CD4-positive, alpha-beta memory T cell (primary cell): ENCODE results near the gene PEX19. TPM values are rescaled to one million over a fixed set of nuclear protein-coding genes. Genes with fewer than 3 reads are reported as not detected.

Experiments used
- CTCF ChIA-PET: fragments of 350-600 bp; sonication (Branson Sonifier 250); formaldehyde crosslinking; loops from one replicate; lab custom pipeline; 2021; ENCODE audit warnings: inconsistent platforms; ENCODE audit not compliant: partially characterized antibody; lab: Charles Lee
- POLR2A ChIA-PET: fragments of 350-600 bp; sonication (Branson Sonifier 250); formaldehyde crosslinking; loops from one replicate; lab custom pipeline; 2021; ENCODE audit not compliant: partially characterized antibody; lab: Charles Lee
- DNase-seq, 5 donors: peaks; one replicate each; pipeline versions ENCODE4 v3.0.0 to v3.0.0-alpha.2; 2020 to 2022; ENCODE audit warnings: mixed read lengths in 1 of 5
- H3K27ac ChIP-seq: one replicate; pipeline ENCODE4 v1.7.0; 2013; ENCODE audit warnings: low read depth, low read length
- H3K27me3 ChIP-seq: 2 replicates; pipeline ENCODE4 v1.7.0; 2013; ENCODE audit warnings: mild to moderate bottlenecking, low read length, moderate library complexity; ENCODE audit not compliant: insufficient read depth
- H3K36me3 ChIP-seq: 2 replicates; pipeline ENCODE4 v1.7.0; 2013; ENCODE audit warnings: mild to moderate bottlenecking, low read length, moderate library complexity; ENCODE audit not compliant: insufficient read depth
- H3K4me1 ChIP-seq: 2 replicates; pipeline ENCODE4 v1.7.0; 2013; ENCODE audit warnings: mild to moderate bottlenecking, low read length, moderate library complexity; ENCODE audit not compliant: insufficient read depth
- H3K4me3 ChIP-seq, 2 donors: one replicate each; pipeline ENCODE4 v1.7.0; 2013; ENCODE audit warnings: low read length in 2 of 2, mild to moderate bottlenecking in 1 of 2
- H3K9me3 ChIP-seq, 2 donors: one replicate each; pipeline ENCODE4 v1.7.0; 2013; ENCODE audit warnings: low read length in 2 of 2, control low read depth in 1 of 2; ENCODE audit not compliant: control insufficient read depth in 1 of 2
- H3K27ac Mint-ChIP-seq, 7 donors: one replicate each; pipeline ENCODE4 v1.8.0; 2020 to 2021; ENCODE audit warnings: mixed read lengths in 7 of 7, mild to moderate bottlenecking in 6 of 7, inconsistent platforms in 3 of 7, moderate library complexity in 3 of 7
- H3K27me3 Mint-ChIP-seq, 2 donors: one replicate each; pipeline ENCODE4 v1.8.0; 2020 to 2021; ENCODE audit warnings: mixed read lengths in 2 of 2
- H3K36me3 Mint-ChIP-seq, 2 donors: one replicate each; pipeline ENCODE4 v1.8.0; 2020 to 2021; ENCODE audit warnings: mixed read lengths in 2 of 2, inconsistent platforms in 1 of 2, mild to moderate bottlenecking in 1 of 2
- H3K4me1 Mint-ChIP-seq, 4 donors: one replicate each; pipeline ENCODE4 v1.8.0; 2020 to 2021; ENCODE audit warnings: mixed read lengths in 4 of 4, mild to moderate bottlenecking in 1 of 4
- H3K4me3 Mint-ChIP-seq, 8 donors: one replicate each; pipeline ENCODE4 v1.8.0; 2020 to 2021; ENCODE audit warnings: mixed read lengths in 8 of 8, mild to moderate bottlenecking in 7 of 8, moderate library complexity in 6 of 8, inconsistent platforms in 3 of 8
- H3K9me3 Mint-ChIP-seq, 8 donors: one replicate each; pipeline ENCODE4 v1.8.0; 2020 to 2021; ENCODE audit warnings: mixed read lengths in 8 of 8, mild to moderate bottlenecking in 5 of 8, inconsistent platforms in 3 of 8, moderate library complexity in 1 of 8
- intact Hi-C: fragments of 100-400 bp; cut with micrococcal nuclease; formaldehyde crosslinking; loops from one replicate; pipeline ENCODE4 v1.15.1; 2023
- polyA plus RNA-seq, 2 donors: library from polyadenylated mRNA; unstranded; fragments of 300-500 nt; fragmentation: Illumina TruSeq; gene quantifications; one replicate each; pipeline ENCODE4 v1.2.3, GENCODE V29; 2021
- total RNA-seq, 2 experiments: library from RNA; stranded (reverse); gene quantifications; one replicate each; pipeline ENCODE4 v1.2.3, GENCODE V29; 2021

PEX19 gene
- total and polyA plus RNA-seq, 4 experiments from 2014 or later = 41.2 to 84.0 (median 57.0) TPM

DNA sequence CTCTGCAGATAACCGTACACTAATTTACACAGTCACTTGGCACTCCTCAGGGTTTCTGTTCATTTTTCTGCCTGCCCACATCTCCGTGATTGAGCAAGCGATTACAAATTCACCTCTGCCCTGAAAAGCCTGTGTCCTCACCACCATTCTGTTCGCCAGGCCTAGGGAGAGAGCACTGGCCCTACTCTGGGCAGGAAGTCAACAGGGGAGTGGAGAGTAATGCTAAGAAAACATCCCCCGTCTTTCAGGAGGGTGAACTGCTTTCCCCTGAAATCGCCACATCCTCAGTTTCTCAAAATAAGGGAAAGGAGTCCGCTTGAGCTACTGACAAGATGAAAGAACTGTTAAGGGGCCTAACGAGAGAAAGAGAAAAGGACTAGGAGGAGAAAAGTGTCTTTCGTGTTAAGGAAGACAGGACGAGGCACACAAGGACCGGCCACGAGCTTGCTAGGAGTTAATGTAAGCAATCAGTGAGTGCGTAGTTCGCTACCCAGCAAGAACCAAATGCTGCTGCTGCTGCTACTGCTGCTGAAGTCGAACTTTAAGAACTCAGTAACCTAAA is 632 bp downstream of the PEX19 start:
- CTCF ChIA-PET = interaction anchor here (1.0 to 2.7 kb wide), 9 partner anchors 9 to 94 kb away, joined by 3 to 12 read pairs (median 3); partner anchors contain the start of genes CASQ1 and DCAF8
- Mint-ChIP-seq H3K27ac (peak overlapping the region; percentile 71 to 99 (median 98)), H3K4me3 (peak overlapping the region; percentile 98 to 100 (median 99)), H3K27me3 (no peaks in the 10 kb centered on the region), H3K4me1 (peaks cover 20 to 44% (median 28%) of the 10 kb centered on the region in 4 donors), H3K36me3 (peaks cover 36 to 58% of the 10 kb centered on the region in 2 donors), H3K9me3 (no peaks in the 10 kb centered on the region)
- Histone ChIP-seq H3K36me3 (peaks cover 39% of the 10 kb centered on the region), H3K4me3 (peak overlapping the region; percentile 53 to 98), H3K27ac (peak overlapping the region; percentile 81), H3K9me3 (no peaks in the 10 kb centered on the region), H3K4me1 (peaks cover 24% of the 10 kb centered on the region), H3K27me3 (no peaks in the 10 kb centered on the region)
- peak in 1 of 5 donors; percentile 7 for DNase-seq
- POLR2A ChIA-PET = interaction anchor here (0.9 to 3.9 kb wide), 15 partner anchors 8 to 186 kb away, joined by 3 to 90 read pairs (median 5); partner anchors contain the start of genes DCAF8, IGSF8, NCSTN and PEA15
- intact Hi-C loops = no loop called here

DNA sequence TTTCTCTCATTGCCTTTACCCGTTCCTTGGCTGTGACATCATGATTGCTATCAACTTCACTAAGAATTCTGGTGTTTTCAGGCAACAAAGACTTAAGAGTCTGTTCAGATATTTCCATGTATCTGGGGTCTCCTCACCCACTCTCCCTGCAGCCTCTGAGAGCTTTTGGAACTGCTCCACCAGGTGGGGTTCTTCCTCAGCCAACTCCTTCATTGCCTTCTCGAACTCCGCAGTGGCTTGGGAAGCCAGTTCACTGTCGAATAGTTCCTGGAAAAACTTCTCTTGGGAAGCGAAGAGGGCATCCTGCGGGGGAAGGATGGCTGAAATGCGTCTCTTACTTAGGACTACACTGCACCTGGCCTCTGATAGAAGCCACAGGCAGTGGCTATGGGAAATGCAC is 2.1 kb downstream of the PEX19 start:
- ChIA-PET CTCF (no interaction called here), POLR2A (interaction anchor here (1.3 kb wide), 1 partner anchor 20 kb away, joined by 3 read pairs; the partner anchor contains the start of gene DCAF8)
- Mint-ChIP-seq H3K27ac (peak overlapping the region in 1 of 7 donors; percentile 35), H3K27me3 (no peaks in the 10 kb centered on the region), H3K4me3 (no peak overlapping the region), H3K9me3 (no peaks in the 10 kb centered on the region), H3K36me3 (peaks cover 43 to 63% of the 10 kb centered on the region in 2 donors), H3K4me1 (peaks cover 20 to 44% (median 28%) of the 10 kb centered on the region in 4 donors)
- Histone ChIP-seq H3K36me3 (peaks cover 51% of the 10 kb centered on the region), H3K27ac (no peak overlapping the region), H3K27me3 (no peaks in the 10 kb centered on the region), H3K9me3 (no peaks in the 10 kb centered on the region), H3K4me3 (no peak overlapping the region), H3K4me1 (peaks cover 24% of the 10 kb centered on the region)
- intact Hi-C loops = no loop called here
- DNase-seq = no peak

DNA sequence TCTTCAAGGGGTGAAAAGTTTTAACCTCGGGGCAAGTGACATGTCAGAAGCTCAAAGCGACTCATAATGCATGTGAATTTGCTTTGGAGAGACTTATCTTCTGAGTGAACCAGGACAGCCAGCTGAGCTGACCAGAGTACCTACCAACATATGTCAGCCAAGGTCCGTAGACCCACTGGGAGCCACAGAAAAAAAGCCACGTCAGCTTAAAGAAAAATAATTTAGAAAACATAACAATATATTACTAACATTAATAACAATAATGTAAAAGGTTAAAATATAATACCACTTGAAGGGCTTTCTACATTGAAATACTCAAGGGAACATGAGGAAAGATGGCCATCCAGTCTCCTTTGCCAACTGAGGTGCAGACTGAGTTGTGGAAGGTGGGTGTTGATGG is 6.9 kb downstream of the PEX19 start:
- Mint-ChIP-seq H3K4me3 (no peak overlapping the region), H3K27me3 (no peaks in the 10 kb centered on the region), H3K9me3 (no peaks in the 10 kb centered on the region), H3K27ac (no peak overlapping the region), H3K4me1 (peaks cover 0 to 13% (median 3%) of the 10 kb centered on the region in 4 donors), H3K36me3 (peaks cover 47 to 65% of the 10 kb centered on the region in 2 donors)
- H3K9me3 ChIP-seq = no peaks in the 10 kb centered on the region
- ChIA-PET POLR2A (interaction anchor here (0.9 to 10.3 kb wide), 2 partner anchors 13 to 16 kb away, joined by 3 to 66 read pairs; partner anchors contain the start of gene DCAF8), CTCF (interaction anchor here (1.1 to 5.0 kb wide), 3 partner anchors 11 to 169 kb away, joined by 3 to 28 read pairs (median 12); no protein-coding TSS in a partner anchor)
- no peak for DNase-seq
- H3K4me1 ChIP-seq = peaks cover 2% of the 10 kb centered on the region
- H3K27me3 ChIP-seq = no peaks in the 10 kb centered on the region
- H3K27ac ChIP-seq = no peak overlapping the region
- no peak overlapping the region for H3K4me3 ChIP-seq
- intact Hi-C loops = no loop called here
- peaks cover 62% of the 10 kb centered on the region for H3K36me3 ChIP-seq

DNA sequence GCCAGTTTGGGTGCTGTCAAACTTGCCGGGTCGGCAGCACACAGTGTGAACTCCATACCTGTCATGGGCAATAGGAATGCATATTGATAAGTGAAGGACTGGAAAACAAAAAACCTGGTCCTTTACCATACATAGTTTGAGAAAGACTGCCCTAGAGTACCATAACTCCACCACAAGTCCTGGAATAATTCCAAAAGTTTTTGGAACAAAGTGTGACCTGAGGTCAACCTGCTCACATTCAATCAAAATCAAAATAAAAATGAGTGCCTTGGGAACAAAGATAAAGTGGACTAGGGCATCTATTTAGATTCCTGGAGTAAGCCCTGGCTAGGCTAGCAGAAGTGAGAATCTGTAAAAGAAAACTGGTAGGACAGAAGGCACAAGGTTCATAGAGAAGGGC is 7.6 kb downstream of the PEX19 start:
- POLR2A ChIA-PET = interaction anchor here (0.9 to 10.3 kb wide), 3 partner anchors 7 to 15 kb away, joined by 3 to 66 read pairs (median 11); partner anchors contain the start of genes DCAF8 and PEX19
- H3K36me3 Mint-ChIP-seq = peaks cover 41 to 60% of the 10 kb centered on the region in 2 donors
- Histone ChIP-seq H3K27ac (no peak overlapping the region), H3K9me3 (no peaks in the 10 kb centered on the region), H3K36me3 (peaks cover 55% of the 10 kb centered on the region), H3K4me3 (no peak overlapping the region), H3K4me1 (no peaks in the 10 kb centered on the region), H3K27me3 (no peaks in the 10 kb centered on the region)
- intact Hi-C loops = no loop called here
- DNase-seq = no peak
- no peak overlapping the region for H3K4me3 Mint-ChIP-seq
- no peak overlapping the region for H3K27ac Mint-ChIP-seq
- CTCF ChIA-PET = interaction anchor here (1.1 to 5.0 kb wide), 2 partner anchors 14 to 168 kb away, joined by 3 to 28 read pairs; no protein-coding TSS in a partner anchor
- H3K27me3 Mint-ChIP-seq = no peaks in the 10 kb centered on the region
- peaks cover 0 to 7% (median 2%) of the 10 kb centered on the region in 4 donors for H3K4me1 Mint-ChIP-seq
- H3K9me3 Mint-ChIP-seq = no peaks in the 10 kb centered on the region

DNA sequence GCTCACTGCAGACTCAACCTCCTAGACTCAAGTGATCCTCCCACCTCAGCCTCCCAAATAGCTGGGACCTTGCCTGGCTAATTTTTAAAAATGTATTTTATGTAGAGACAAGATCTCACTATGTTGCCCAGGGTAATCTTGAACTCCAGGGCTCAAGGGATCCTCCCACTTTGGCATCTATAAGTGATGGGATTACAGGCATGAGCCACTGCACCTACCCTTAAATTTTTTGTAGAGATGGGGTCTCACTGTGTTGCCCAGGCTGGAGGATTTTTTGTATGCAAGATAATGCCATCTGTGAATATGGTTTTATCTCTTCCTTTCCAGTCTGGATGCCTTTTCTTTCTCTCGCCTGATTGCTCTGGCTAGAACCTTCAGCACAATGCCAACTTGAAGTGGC is 13.9 kb downstream of the PEX19 start:
- H3K9me3 ChIP-seq = no peaks in the 10 kb centered on the region
- peaks cover 0 to 2% (median 0%) of the 10 kb centered on the region in 4 donors for H3K4me1 Mint-ChIP-seq
- intact Hi-C loops = no loop called here
- CTCF ChIA-PET = interaction anchor here (2.4 kb wide), 1 partner anchor 21 kb away, joined by 13 read pairs; no protein-coding TSS in a partner anchor
- H3K4me3 Mint-ChIP-seq = no peak overlapping the region
- H3K27ac ChIP-seq = no peak overlapping the region
- no peak overlapping the region for H3K27ac Mint-ChIP-seq
- peaks cover 0 to under 1% of the 10 kb centered on the region in 2 donors for H3K36me3 Mint-ChIP-seq
- H3K4me1 ChIP-seq = no peaks in the 10 kb centered on the region
- H3K27me3 Mint-ChIP-seq = no peaks in the 10 kb centered on the region
- no peak for DNase-seq
- POLR2A ChIA-PET = interaction anchor here (1.0 kb wide), 1 partner anchor 9 kb away, joined by 3 read pairs; the partner anchor contains the start of gene DCAF8
- H3K36me3 ChIP-seq = no peaks in the 10 kb centered on the region
- no peak overlapping the region for H3K4me3 ChIP-seq
- H3K27me3 ChIP-seq = no peaks in the 10 kb centered on the region
- H3K9me3 Mint-ChIP-seq = no peaks in the 10 kb centered on the region

DNA sequence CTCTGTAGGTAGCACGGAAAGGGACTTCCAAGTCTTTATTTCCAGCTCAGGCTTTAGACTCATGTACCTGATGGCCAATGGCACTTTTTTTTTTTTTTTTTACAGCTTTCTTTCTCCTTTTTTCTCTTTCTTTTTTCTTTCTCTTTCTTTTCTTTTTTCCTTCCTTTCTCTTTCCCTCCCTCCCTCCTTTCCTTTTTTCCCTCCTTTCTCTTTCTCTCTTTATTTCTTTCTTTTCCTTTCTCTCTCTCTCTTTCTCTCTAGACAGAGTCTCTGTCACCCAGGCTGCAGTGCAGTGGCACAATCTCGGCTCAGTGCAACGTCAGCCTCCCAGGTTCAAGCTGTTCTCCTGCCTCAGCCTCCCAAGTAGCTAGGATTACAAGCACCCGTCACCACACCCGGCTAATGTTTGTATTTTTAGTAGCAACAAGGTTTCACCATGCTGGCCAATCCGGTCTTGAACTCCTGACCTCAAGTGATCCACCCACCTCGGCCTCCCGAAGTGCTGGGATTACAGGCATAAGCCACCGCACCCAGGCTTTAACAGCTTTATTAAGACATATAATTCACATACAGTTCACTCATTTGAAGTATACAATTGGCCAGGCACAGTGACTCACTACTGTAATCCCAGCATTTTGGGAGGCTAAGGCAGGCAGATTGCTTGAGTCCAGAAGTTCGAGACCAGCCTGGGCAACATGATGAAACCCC is 17.5 kb downstream of the PEX19 start:
- no peak for DNase-seq
- ChIA-PET POLR2A (interaction anchor here (1.6 kb wide), 1 partner anchor 18 kb away, joined by 5 read pairs; the partner anchor contains the start of gene PEX19), CTCF (interaction anchor here (1.3 kb wide), 1 partner anchor 24 kb away, joined by 6 read pairs; no protein-coding TSS in a partner anchor)
- Histone ChIP-seq H3K4me1 (peaks cover 7% of the 10 kb centered on the region), H3K4me3 (no peak overlapping the region), H3K27ac (no peak overlapping the region), H3K27me3 (no peaks in the 10 kb centered on the region), H3K9me3 (no peaks in the 10 kb centered on the region), H3K36me3 (no peaks in the 10 kb centered on the region)
- Mint-ChIP-seq H3K4me1 (peaks cover 4 to 18% (median 10%) of the 10 kb centered on the region in 4 donors), H3K36me3 (peaks cover 0 to 1% of the 10 kb centered on the region in 2 donors), H3K27me3 (no peaks in the 10 kb centered on the region), H3K4me3 (no peak overlapping the region), H3K9me3 (no peaks in the 10 kb centered on the region), H3K27ac (peak overlapping the region in 1 of 7 donors; percentile 35)
- intact Hi-C loops = loop anchor here (10.0 kb wide), 1 partner anchor 343 kb away; the partner anchor contains the start of gene TAGLN2
